A673 (cell line): Measurements from ENCODE around the gene CCDC15. TPM values are rescaled to one million over a fixed set of nuclear protein-coding genes. Genes with fewer than 3 reads are reported as not detected.

Experiments used
- BruUV-seq: library from RNA; stranded (reverse); fragments of 400-500 nt; replicated peaks from 2 replicates; lab custom pipeline; 2021; lab: Mats Ljungman, UMichigan
- CTCF ChIA-PET: fragments of 300-600 bp; sonication (Branson Sonifier 250); formaldehyde crosslinking; loops from one replicate; lab custom pipeline; 2022; ENCODE audit warnings: antibody characterized with exemption; lab: Charles Lee
- POLR2A ChIA-PET: fragments of 300-600 bp; sonication (Branson Sonifier 250); formaldehyde crosslinking; loops from one replicate; lab custom pipeline; 2022; ENCODE audit warnings: antibody characterized with exemption; ENCODE audit not compliant: low non-redundant PET; lab: Charles Lee
- DNase-seq: peaks from one replicate; pipeline ENCODE4 v3.0.0-alpha.2; 2015; ENCODE audit warnings: low spot score
- H3K27ac ChIP-seq: fragments of 200-600 bp; sonication (generic); 2 replicates; pipeline ENCODE4 v1.5.1; 2016; ENCODE audit warnings: mixed run types, low read depth, mild to moderate bottlenecking, mixed read lengths, antibody characterized with exemption, low read length; ENCODE audit not compliant: poor library complexity, severe bottlenecking
- H3K27me3 ChIP-seq: fragments of 200-600 bp; sonication (generic); replicated peaks from 2 replicates; pipeline ENCODE4 v1.6.1; 2017; ENCODE audit warnings: mixed run types, low read depth, mild to moderate bottlenecking, mixed read lengths, antibody characterized with exemption, low read length; ENCODE audit not compliant: insufficient read depth, poor library complexity
- H3K36me3 ChIP-seq: fragments of 200-600 bp; sonication (generic); 2 replicates; pipeline ENCODE4 v1.6.1; 2016; ENCODE audit warnings: mixed run types, mild to moderate bottlenecking, mixed read lengths, antibody characterized with exemption, low read length; ENCODE audit not compliant: insufficient read depth, poor library complexity, severe bottlenecking
- H3K4me1 ChIP-seq: fragments of 200-600 bp; sonication (generic); 2 replicates; pipeline ENCODE4 v1.6.1; 2017; ENCODE audit warnings: mixed run types, mild to moderate bottlenecking, mixed read lengths, antibody characterized with exemption, low read length; ENCODE audit not compliant: insufficient read depth, poor library complexity, severe bottlenecking
- H3K4me3 ChIP-seq: fragments of 200-600 bp; sonication (generic); 2 replicates; pipeline ENCODE4 v1.5.1; 2016; ENCODE audit warnings: low read depth, mixed run types, mild to moderate bottlenecking, mixed read lengths, low read length; ENCODE audit not compliant: poor library complexity, severe bottlenecking
- H3K9me3 ChIP-seq: fragments of 200-600 bp; sonication (generic); 2 replicates; pipeline ENCODE4 v1.6.1; 2016; ENCODE audit warnings: mixed run types, low read depth, mild to moderate bottlenecking, mixed read lengths, antibody characterized with exemption, low read length; ENCODE audit not compliant: poor library complexity, severe bottlenecking
- CTCF ChIP-seq: fragments of 300-800, 200-600 bp; sonication (generic); conservative IDR thresholded peaks from 2 replicates; pipeline ENCODE4 v1.5.1; 2017; ENCODE audit warnings: low read depth, mild to moderate bottlenecking, antibody characterized with exemption, low read length, moderate library complexity, mixed read lengths
- EZH2 ChIP-seq: fragments of 200-600 bp; sonication (generic); IDR thresholded peaks from 2 replicates; pipeline ENCODE4 v1.6.1; 2017; ENCODE audit warnings: borderline replicate concordance, low read depth, mild to moderate bottlenecking, mixed read lengths, antibody characterized with exemption, low read length; ENCODE audit not compliant: poor library complexity, severe bottlenecking
- intact Hi-C: fragments of 100-400 bp; cut with micrococcal nuclease; formaldehyde crosslinking; loops from one replicate; pipeline ENCODE4 v1.10.0; 2022; ENCODE audit not compliant: unreplicated experiment
- total RNA-seq: library from RNA; stranded (reverse); gene quantifications from 2 replicates; pipeline ENCODE4 v1.2.3, GENCODE V29; 2021

The CCDC15 gene
- total RNA-seq, 1 experiment from 2014 or later = 5.4 TPM

- ChIA-PET POLR2A (no interaction called here), CTCF (no interaction called here)
- Histone ChIP-seq H3K27me3 (no peaks in the 10 kb centered on the region), H3K4me3 (no peak overlapping the region), H3K4me1 (no peaks in the 10 kb centered on the region), H3K9me3 (no peaks in the 10 kb centered on the region), H3K27ac (no peak overlapping the region), H3K36me3 (no peaks in the 10 kb centered on the region)
- BruUV-seq = no TSS peak
- no peak for DNase-seq
- intact Hi-C loops = no loop called here
- TF ChIP-seq CTCF (no peak), EZH2 (no peak)
Observed at GRCh38 chr11:124922831-124923230, 31.2 kb upstream of the CCDC15 start.

GRCh38 chr11:124923296-124923695 lies 30.7 kb upstream of the CCDC15 start:
- Histone ChIP-seq H3K27me3 (no peaks in the 10 kb centered on the region), H3K36me3 (no peaks in the 10 kb centered on the region), H3K27ac (no peak overlapping the region), H3K4me1 (no peaks in the 10 kb centered on the region), H3K4me3 (no peak overlapping the region), H3K9me3 (no peaks in the 10 kb centered on the region)
- CTCF ChIA-PET = no interaction called here
- TF ChIP-seq CTCF (no peak), EZH2 (no peak)
- intact Hi-C loops = no loop called here
- no peak for DNase-seq
- BruUV-seq = no TSS peak
- POLR2A ChIA-PET = no interaction called here

- no TSS peak for BruUV-seq
- H3K4me3 ChIP-seq = no peak overlapping the region
- H3K27me3 ChIP-seq = no peaks in the 10 kb centered on the region
- H3K27ac ChIP-seq = no peak overlapping the region
- TF ChIP-seq EZH2 = no peak
- no peak for TF ChIP-seq CTCF
- no peaks in the 10 kb centered on the region for H3K36me3 ChIP-seq
- intact Hi-C loops = no loop called here
- CTCF ChIA-PET = no interaction called here
- H3K4me1 ChIP-seq = no peaks in the 10 kb centered on the region
- H3K9me3 ChIP-seq = no peaks in the 10 kb centered on the region
- no peak for DNase-seq
- POLR2A ChIA-PET = interaction anchor here (0.7 kb wide), 1 partner anchor 11 kb away, joined by 5 read pairs; no protein-coding TSS in a partner anchor
Observed at GRCh38 chr11:124928942-124929665, 24.9 kb upstream of the CCDC15 start.
